DOHH2 (cell line): ENCODE data around the gene CNTNAP2.

Source experiments
- CTCF ChIP-seq: fragments of 200-600 bp; sonication (generic); IDR thresholded peaks from one replicate; pipeline ENCODE4 v1.5.1; 2014; ENCODE audit warnings: antibody characterized with exemption, mild to moderate bottlenecking, low read depth, low read length; ENCODE audit not compliant: poor library complexity, severe bottlenecking
- EZH2phosphoT487 ChIP-seq: fragments of 200-600 bp; sonication (generic); IDR thresholded peaks from 2 replicates; pipeline ENCODE4 v1.6.1; 2017; ENCODE audit warnings: borderline replicate concordance, mild to moderate bottlenecking, antibody characterized with exemption, low read length, moderate library complexity, mixed read lengths

GRCh38 chr7:148156233-148156632 is 2039.6 kb downstream of the CNTNAP2 start:
- TF ChIP-seq CTCF (no peak), EZH2phosphoT487 (no peak)
